Ishikawa (cell line): ENCODE measurements around the gene RAB31.

Experiments
- CEBPB ChIP-seq: IDR thresholded peaks from 2 replicates; pipeline ENCODE4 v1.6.1; 2012
- EGR1 ChIP-seq: IDR thresholded peaks from 2 replicates; pipeline ENCODE4 v1.6.1; 2012
- EP300 ChIP-seq: IDR thresholded peaks from 2 replicates; pipeline ENCODE4 v1.6.1; 2012; ENCODE audit warnings: borderline replicate concordance
- FOXM1 ChIP-seq: IDR thresholded peaks from 2 replicates; pipeline ENCODE4 v1.6.1; 2012; ENCODE audit warnings: low read depth, borderline replicate concordance
- MAX ChIP-seq: IDR thresholded peaks from 2 replicates; pipeline ENCODE4 v1.6.1; 2012
- REST ChIP-seq: IDR thresholded peaks from 2 replicates; pipeline ENCODE4 v1.6.1; 2012; ENCODE audit warnings: low read depth, mild to moderate bottlenecking
- TAF1 ChIP-seq: IDR thresholded peaks from 2 replicates; pipeline ENCODE4 v1.6.1; 2012; ENCODE audit warnings: low read depth, mild to moderate bottlenecking
- USF1 ChIP-seq: IDR thresholded peaks from 2 replicates; pipeline ENCODE4 v1.6.1; 2012
- YY1 ChIP-seq: IDR thresholded peaks from 2 replicates; pipeline ENCODE4 v1.6.1; 2012; ENCODE audit warnings: low read depth

- TF ChIP-seq MAX (no peak), EP300 (no peak), EGR1 (no peak), YY1 (no peak), FOXM1 (no peak), REST (no peak), TAF1 (no peak), CEBPB (no peak), USF1 (no peak)
Observed at GRCh38 chr18:9839211-9839610, 131.1 kb downstream of the RAB31 start.
